C4-2B (cell line): ENCODE measurements around the gene TBKBP1.
"Not testable (repeated sequence)": the region's sequence is repeated elsewhere in the genome, so short reads cannot be mapped to it uniquely, and the experiment has no call there.

Source experiments
- H3K27ac ChIP-seq: fragments of 450-650 bp; 2 replicates; pipeline ENCODE4 v1.5.1; 2017
- ZFX ChIP-seq: fragments of 450-650 bp; IDR thresholded peaks from 2 replicates; pipeline ENCODE4 v1.6.1; 2017
- TF ChIP-seq, protein P1 (sequence below): fragments of 450-650 bp; conservative IDR thresholded peaks from 2 replicates; pipeline ENCODE4 v1.5.1; 2017; ENCODE audit warnings: mild to moderate bottlenecking

Gene TBKBP1

DNA sequence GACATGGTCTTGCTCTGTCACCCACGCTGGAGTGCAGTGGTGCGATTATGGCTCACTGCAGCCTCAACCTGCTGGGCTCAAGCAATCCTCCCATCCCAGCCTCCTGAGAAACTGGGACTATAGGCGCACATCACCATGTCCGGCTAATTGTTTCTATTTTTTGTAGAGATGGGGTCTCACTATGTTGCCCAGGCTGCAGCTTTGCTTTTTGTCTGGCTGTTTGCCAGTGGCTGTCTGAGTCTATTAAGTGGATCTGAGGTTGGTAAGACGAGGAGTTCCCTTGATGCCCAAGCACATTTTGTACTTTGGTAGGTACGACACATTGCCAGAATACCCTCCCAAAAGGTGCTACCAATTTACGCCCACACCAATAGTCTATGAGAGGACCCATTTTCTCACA is 44.2 kb downstream of the TBKBP1 start:
- no peak overlapping the region for H3K27ac ChIP-seq
- no peak for TF ChIP-seq ZFX
- TF ChIP-seq, protein P1, sequence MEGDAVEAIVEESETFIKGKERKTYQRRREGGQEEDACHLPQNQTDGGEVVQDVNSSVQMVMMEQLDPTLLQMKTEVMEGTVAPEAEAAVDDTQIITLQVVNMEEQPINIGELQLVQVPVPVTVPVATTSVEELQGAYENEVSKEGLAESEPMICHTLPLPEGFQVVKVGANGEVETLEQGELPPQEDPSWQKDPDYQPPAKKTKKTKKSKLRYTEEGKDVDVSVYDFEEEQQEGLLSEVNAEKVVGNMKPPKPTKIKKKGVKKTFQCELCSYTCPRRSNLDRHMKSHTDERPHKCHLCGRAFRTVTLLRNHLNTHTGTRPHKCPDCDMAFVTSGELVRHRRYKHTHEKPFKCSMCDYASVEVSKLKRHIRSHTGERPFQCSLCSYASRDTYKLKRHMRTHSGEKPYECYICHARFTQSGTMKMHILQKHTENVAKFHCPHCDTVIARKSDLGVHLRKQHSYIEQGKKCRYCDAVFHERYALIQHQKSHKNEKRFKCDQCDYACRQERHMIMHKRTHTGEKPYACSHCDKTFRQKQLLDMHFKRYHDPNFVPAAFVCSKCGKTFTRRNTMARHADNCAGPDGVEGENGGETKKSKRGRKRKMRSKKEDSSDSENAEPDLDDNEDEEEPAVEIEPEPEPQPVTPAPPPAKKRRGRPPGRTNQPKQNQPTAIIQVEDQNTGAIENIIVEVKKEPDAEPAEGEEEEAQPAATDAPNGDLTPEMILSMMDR = no peak

DNA sequence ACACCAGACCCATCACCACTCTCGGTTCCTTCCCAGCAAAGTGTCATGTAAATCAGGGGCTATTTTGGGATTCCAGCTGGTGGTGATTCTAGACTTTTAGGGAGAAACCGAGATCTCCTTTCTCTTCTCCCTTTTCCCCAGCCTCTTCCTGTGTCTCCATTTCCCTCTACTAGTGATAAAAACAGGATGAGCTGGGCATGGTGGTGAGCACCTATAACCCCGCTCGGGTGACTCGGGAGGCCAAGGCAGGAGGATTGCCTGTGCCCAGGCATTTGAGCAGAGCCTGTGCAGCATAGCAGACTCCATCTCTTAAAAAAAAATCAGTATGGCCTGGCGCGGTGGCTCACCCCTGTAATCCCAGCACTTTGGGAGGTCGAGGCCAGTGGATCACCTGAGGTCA is 45.2 kb downstream of the TBKBP1 start:
- TF ChIP-seq, protein P1 = no peak
- TF ChIP-seq ZFX = no peak
- H3K27ac ChIP-seq = no peak overlapping the region

DNA sequence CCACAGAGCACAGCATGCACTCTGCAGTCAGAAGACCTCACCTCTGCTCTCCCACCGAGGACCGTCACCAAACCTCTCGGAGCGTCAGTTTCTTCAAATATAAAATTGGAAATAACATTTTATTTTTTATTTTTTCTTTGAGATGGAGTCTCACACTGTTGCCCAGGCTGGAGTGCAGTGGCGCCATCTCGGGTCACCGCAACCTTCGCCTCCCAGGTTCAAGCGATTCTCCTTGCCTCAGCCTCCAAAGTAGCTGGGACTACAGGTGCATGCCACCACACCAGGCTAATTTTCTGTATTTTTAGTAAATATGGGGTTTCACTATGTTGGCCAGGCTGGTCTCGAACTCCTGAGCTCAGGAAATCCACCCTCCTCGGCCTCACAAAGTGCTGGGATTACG is 46.0 kb downstream of the TBKBP1 start:
- not testable (repeated sequence) for H3K27ac ChIP-seq

DNA sequence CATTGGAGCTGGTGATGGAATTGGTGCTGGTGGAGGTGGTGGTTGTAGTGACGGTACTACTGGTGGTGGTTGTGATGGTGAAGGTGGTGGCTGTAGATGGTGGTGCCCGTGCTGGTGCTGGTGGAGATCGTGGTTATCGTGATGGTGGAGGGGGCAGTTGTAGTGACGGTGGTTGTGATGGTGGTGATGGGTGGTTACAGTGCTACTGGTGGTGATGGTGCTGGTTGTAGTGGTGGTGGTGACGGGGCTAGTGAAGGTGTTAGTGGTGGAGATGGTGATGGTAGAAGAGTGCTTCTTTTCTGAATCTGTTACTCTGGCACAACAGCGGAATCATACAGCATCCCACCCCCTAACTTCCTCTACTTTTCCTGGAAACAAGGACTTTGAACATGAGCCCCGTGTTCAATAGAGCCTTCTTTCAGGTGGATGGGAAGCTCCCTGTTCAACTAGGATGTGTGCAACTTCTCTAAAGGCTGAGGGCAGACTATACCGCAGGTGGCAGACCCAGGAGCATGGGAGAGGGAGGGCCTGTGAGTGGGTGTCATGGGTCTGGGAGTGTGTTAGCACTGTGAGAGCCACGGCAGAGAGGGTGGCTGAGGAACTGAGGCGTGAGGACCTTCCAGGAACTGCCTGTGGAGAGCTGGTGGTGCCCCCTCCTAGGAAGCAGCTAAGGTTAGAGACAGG is 47.3 kb downstream of the TBKBP1 start:
- TF ChIP-seq ZFX = no peak
- TF ChIP-seq, protein P1 = no peak
- no peak overlapping the region for H3K27ac ChIP-seq

DNA sequence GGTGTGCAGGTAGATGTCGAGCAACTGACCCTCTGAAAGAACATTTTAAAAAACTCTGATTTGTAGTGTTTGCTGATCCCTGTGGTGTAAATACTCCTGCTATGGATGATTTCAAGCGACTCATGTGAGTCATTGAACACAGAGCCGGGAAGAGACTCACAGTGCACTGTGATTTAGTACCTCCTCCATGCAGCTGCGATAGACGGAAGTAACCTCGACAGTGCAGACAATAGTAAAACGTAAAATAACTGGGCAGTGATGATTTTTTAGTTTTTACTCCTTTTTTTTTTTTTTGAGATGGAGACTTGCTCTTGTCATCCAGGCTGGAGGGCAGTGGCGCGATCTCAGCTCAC is 47.8 kb downstream of the TBKBP1 start:
- TF ChIP-seq, protein P1 = no peak
- TF ChIP-seq ZFX = no peak
- no peak overlapping the region for H3K27ac ChIP-seq

DNA sequence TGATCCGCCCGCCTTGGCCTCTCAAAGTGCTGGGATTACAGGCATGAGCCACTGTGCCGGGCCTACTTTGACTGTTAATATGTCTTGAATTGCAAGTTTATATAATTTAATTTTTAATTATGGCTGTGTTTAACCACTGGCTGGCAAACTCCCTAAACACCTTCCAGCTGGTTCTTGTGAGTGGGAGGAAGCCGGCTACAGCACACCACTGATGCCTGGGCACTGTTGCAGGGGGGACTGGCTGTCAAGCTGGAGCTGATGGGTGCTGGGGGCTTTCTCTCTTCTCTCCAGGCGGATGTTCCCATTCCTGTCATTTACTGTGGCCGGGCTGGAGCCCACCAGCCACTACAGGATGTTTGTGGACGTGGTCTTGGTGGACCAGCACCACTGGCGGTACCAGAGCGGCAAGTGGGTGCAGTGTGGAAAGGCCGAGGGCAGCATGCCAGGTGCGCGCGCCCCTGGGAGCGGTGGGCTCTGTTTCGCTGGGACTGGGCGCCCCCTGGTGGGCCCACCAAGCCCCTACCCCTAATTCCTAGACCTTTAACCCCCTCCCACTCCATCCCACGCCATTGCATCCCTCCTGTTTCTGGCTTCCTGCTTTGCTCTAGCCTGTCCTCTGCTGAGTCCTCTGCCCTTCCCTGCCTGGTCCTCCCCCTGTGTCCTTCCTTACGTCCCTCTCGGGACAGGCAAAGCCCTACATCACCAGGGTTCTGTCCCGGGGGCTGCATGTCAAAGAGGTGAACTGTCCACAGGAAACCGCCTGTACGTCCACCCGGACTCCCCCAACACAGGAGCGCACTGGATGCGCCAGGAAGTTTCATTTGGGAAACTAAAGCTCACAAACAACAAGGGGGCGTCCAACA is 48.6 kb downstream of the TBKBP1 start:
- H3K27ac ChIP-seq = no peak overlapping the region
- TF ChIP-seq ZFX = no peak
- TF ChIP-seq, protein P1 = peak; percentile 55

DNA sequence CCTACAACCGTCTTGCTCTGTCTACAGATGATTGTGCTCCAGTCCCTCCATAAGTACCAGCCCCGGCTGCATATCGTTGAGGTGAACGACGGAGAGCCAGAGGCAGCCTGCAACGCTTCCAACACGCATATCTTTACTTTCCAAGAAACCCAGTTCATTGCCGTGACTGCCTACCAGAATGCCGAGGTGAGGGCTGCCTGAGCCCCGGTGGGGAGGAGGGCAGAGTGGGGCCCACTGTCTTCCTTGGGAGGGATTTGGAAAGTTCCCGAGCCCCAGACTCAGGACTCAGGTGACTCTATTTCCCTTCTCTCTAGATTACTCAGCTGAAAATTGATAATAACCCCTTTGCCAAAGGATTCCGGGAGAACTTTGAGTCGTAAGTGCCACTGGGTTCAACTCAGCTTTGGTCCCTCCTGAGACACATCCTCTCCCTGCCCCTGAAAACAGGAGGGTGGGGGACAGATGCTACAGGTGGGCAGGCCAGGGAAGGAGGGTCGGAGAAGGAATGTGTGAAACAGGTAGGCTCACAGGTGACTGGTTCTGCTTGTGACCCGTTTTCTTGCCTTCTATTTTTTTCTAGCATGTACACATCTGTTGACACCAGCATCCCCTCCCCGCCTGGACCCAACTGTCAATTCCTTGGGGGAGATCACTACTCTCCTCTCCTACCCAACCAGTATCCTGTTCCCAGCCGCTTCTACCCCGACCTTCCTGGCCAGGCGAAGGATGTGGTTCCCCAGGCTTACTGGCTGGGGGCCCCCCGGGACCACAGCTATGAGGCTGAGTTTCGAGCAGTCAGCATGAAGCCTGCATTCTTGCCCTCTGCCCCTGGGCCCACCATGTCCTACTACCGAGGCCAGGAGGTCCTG is 50.4 kb downstream of the TBKBP1 start:
- no peak for TF ChIP-seq ZFX
- TF ChIP-seq, protein P1 = no peak
- no peak overlapping the region for H3K27ac ChIP-seq
